ENCODE measurements around the gene OGDH. TPM values are rescaled to one million over a fixed set of nuclear protein-coding genes. Genes with fewer than 3 reads are reported as not detected.

The OGDH gene
- total RNA-seq, 2 experiments from 2014 or later: 78.6 to 85.6 TPM

DNA sequence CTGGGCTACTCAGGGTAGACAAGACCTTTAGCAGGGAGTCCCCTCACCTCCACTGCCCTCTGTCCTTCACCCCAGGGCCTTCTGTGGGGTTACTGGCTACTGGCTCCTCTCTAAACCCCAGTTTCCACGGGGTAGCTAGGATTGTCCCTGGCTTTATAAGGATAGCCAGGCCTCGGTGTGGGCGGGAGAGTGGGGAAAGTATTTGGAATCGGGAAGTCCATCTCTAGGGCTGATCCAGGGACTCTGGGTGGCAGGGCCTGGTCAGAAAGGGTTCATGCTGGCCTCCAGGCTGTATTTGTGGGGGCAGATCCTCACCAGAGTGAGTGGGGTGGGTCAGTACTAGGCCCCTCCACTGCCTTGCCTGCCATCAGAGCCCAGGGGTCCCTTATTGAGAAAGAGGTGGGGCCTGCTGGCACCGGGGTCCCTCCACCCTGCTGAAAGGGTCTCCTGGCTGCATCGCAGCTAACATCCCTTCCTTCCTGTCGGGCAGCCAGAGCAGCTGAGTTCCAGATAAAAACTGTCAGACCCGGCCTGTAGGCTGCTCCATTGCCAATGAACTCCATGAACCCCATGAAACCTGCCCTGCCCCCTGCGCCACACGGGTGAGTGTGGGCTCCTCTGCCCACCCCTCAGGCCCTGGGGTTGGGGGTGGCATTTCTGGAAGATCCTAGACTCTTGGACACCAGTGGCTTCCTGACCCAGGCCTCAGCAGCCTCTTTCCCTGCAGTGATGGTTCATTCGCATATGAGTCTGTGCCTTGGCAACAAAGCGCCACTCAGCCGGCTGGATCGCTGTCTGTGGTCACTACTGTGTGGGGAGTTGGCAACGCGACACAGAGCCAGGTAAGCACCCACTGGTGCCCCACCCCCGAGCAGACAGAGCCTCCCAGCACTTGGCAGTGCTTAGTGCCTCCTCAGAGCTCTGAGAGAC lies 149.5 kb downstream of the OGDH start:
- no peak for DNase-seq
- peaks cover 25% of the 10 kb centered on the region for H3K36me3 Mint-ChIP-seq (ENCODE audit: low read depth)
- H3K27ac Mint-ChIP-seq: no peak overlapping the region
- no peaks in the 10 kb centered on the region for H3K9me3 Mint-ChIP-seq
- no peaks in the 10 kb centered on the region for H3K27me3 Mint-ChIP-seq
- POLR2A ChIA-PET: interaction anchor here (1.2 kb wide), 2 partner anchors 14 to 171 kb away, joined by 3 read pairs; no protein-coding TSS in a partner anchor
- H3K4me1 Mint-ChIP-seq (ENCODE audit: low read depth): peaks cover 24% of the 10 kb centered on the region
- intact Hi-C loops (cut with micrococcal nuclease): loop anchor here (10.0 kb wide), 1 partner anchor 171 kb away; the partner anchor contains the start of gene TMED4
- no peak for ATAC-seq
- H3K4me3 Mint-ChIP-seq: no peak overlapping the region
- CTCF ChIA-PET: no interaction called here
- TF ChIP-seq, protein P1, sequence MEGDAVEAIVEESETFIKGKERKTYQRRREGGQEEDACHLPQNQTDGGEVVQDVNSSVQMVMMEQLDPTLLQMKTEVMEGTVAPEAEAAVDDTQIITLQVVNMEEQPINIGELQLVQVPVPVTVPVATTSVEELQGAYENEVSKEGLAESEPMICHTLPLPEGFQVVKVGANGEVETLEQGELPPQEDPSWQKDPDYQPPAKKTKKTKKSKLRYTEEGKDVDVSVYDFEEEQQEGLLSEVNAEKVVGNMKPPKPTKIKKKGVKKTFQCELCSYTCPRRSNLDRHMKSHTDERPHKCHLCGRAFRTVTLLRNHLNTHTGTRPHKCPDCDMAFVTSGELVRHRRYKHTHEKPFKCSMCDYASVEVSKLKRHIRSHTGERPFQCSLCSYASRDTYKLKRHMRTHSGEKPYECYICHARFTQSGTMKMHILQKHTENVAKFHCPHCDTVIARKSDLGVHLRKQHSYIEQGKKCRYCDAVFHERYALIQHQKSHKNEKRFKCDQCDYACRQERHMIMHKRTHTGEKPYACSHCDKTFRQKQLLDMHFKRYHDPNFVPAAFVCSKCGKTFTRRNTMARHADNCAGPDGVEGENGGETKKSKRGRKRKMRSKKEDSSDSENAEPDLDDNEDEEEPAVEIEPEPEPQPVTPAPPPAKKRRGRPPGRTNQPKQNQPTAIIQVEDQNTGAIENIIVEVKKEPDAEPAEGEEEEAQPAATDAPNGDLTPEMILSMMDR (IDR thresholded peaks at IDR 0.05): no peak

DNA sequence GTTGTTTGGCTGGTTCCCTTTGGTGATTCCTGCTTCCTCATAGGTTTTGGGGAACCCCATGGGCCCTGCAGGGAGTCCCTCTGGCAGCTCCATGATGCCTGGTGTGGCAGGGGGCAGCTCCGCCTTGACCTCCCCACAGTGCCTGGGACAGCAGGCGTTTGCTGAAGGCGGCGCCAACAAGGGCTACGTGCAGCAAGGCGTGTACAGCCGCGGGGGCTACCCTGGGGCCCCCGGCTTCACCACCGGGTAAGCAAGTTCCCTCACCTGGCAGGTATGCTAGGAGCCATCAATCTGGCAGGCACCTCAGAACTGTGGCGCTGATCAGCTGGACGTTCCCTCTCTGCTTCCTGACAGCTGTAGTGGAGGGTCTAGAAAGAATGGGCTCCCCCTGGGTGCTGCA lies 150.5 kb downstream of the OGDH start:
- CTCF ChIA-PET: no interaction called here
- no peak for ATAC-seq
- H3K27ac Mint-ChIP-seq: no peak overlapping the region
- H3K36me3 Mint-ChIP-seq (ENCODE audit: low read depth): peaks cover 25% of the 10 kb centered on the region
- H3K27me3 Mint-ChIP-seq: no peaks in the 10 kb centered on the region
- no peaks in the 10 kb centered on the region for H3K9me3 Mint-ChIP-seq
- TF ChIP-seq, protein P1 (IDR thresholded peaks at IDR 0.05): no peak
- intact Hi-C loops (cut with micrococcal nuclease): loop anchor here (10.0 kb wide), 1 partner anchor 172 kb away; the partner anchor contains the start of gene TMED4
- peaks cover 19% of the 10 kb centered on the region for H3K4me1 Mint-ChIP-seq (ENCODE audit: low read depth)
- no peak overlapping the region for H3K4me3 Mint-ChIP-seq
- DNase-seq: no peak
- POLR2A ChIA-PET: interaction anchor here (1.2 kb wide), 2 partner anchors 13 to 172 kb away, joined by 3 read pairs; no protein-coding TSS in a partner anchor

DNA sequence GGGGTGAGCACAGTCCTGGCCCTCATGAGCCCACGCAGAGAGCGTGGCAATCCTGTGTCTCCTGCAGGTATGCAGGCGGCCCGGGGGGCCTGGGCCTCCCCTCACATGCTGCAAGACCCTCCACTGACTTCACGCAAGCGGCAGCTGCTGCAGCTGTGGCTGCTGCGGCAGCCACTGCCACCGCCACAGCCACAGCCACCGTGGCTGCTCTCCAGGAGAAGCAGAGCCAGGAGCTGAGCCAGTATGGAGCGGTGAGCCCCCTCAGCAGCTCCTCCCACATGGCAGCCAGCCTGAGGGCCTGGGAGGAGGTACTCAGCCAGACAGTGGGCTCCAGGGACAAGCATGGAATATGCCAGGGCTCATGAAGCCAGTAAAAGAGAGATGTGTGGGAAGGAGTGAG lies 150.9 kb downstream of the OGDH start:
- H3K4me1 Mint-ChIP-seq (ENCODE audit: low read depth): peaks cover 18% of the 10 kb centered on the region
- ATAC-seq (no peak), DNase-seq (no peak)
- no peaks in the 10 kb centered on the region for H3K9me3 Mint-ChIP-seq
- ChIA-PET CTCF (no interaction called here), POLR2A (interaction anchor here (1.2 to 1.9 kb wide), 2 partner anchors 13 to 173 kb away, joined by 3 to 5 read pairs; no protein-coding TSS in a partner anchor)
- intact Hi-C loops (cut with micrococcal nuclease): loop anchor here (10.0 kb wide), 1 partner anchor 173 kb away; the partner anchor contains the start of gene TMED4
- no peak overlapping the region for H3K4me3 Mint-ChIP-seq
- no peaks in the 10 kb centered on the region for H3K27me3 Mint-ChIP-seq
- no peak overlapping the region for H3K27ac Mint-ChIP-seq
- TF ChIP-seq, protein P1 (IDR thresholded peaks at IDR 0.05): no peak
- H3K36me3 Mint-ChIP-seq (ENCODE audit: low read depth): peaks cover 27% of the 10 kb centered on the region

DNA sequence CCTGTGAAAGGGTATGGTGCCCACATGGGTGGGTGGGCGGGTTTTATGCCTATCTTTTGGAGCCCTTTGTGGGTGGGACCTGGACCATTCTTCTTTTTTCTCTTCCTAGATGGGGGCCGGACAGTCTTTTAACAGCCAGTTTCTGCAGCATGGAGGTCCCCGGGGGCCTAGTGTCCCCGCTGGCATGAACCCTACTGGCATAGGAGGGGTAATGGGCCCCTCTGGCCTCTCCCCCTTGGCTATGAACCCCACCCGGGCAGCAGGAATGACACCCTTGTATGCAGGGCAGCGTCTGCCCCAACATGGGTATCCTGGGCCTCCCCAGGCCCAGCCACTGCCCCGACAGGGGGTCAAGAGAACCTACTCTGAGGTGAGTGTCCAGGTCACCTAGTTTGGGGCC lies 151.3 kb downstream of the OGDH start:
- no peak for DNase-seq
- H3K27me3 Mint-ChIP-seq: no peaks in the 10 kb centered on the region
- intact Hi-C loops (cut with micrococcal nuclease): loop anchor here (10.0 kb wide), 1 partner anchor 173 kb away; the partner anchor contains the start of gene TMED4
- ATAC-seq: no peak
- peaks cover 13% of the 10 kb centered on the region for H3K4me1 Mint-ChIP-seq (ENCODE audit: low read depth)
- no peak overlapping the region for H3K4me3 Mint-ChIP-seq
- POLR2A ChIA-PET: interaction anchor here (1.9 kb wide), 1 partner anchor 14 kb away, joined by 5 read pairs; no protein-coding TSS in a partner anchor
- H3K36me3 Mint-ChIP-seq (ENCODE audit: low read depth): peaks cover 24% of the 10 kb centered on the region
- CTCF ChIA-PET: no interaction called here
- no peaks in the 10 kb centered on the region for H3K9me3 Mint-ChIP-seq
- H3K27ac Mint-ChIP-seq: no peak overlapping the region
- TF ChIP-seq, protein P1 (IDR thresholded peaks at IDR 0.05): no peak

Other genes starting within 250 kb of the OGDH start
- gene NUDCD3, start 116.0 kb upstream of the OGDH start, total RNA-seq: 100 to 1,000 TPM; 102 to 107 TPM
- under 1 TPM in 1 of 2 experiments, not detected in 1; 0.07 TPM for gene NPC1L1, start 65.3 kb upstream of the OGDH start, total RNA-seq
- gene DDX56, start 32.7 kb upstream of the OGDH start, total RNA-seq: 10 to 100 TPM; 92.3 to 98.3 TPM
- gene TMED4, start 24.4 kb upstream of the OGDH start, total RNA-seq: 10 to 100 TPM; 74.6 to 76.2 TPM
- 100 to 1,000 TPM; 131 to 134 TPM for gene ZMIZ2, start 142.2 kb downstream of the OGDH start, total RNA-seq
- gene PPIA, start 190.1 kb downstream of the OGDH start, total RNA-seq: 1,000 to 10,000 TPM; 2,824 to 2,882 TPM
- gene H2AZ2, start 241.5 kb downstream of the OGDH start, total RNA-seq: 100 to 1,000 TPM; 242 to 271 TPM

Data from activated CD8-positive, alpha-beta T cell treated with anti-CD3 and anti-CD28 coated beads for 36 hours (primary cell).